ENCODE data around the gene SLC7A10. TPM values are rescaled to one million over a fixed set of nuclear protein-coding genes. Genes with fewer than 3 reads are reported as not detected.

The SLC7A10 gene
- total RNA-seq, 1 donor from 2014 or later, result 5.4 TPM

DNA sequence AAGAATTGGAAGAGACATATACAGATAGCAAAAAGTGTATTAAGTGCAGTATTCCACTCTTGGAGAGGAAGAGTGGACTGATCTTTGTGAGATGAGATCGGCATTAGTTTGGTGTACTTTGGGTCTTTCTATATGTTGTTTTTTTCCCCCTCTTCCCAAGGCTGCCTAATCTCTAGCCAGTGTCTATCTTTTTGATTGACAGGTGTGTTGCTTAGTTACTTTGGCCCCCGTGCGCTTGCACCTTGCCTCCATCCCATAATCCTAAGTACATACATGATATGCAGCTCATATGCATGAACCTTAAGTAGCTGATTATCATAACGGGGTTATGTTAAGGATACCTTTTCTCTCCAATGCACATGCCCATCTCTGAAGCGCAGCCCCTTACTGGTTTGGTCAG lies 4.3 kb upstream of the SLC7A10 start:
- no peaks in the 10 kb centered on the region for H3K36me3 ChIP-seq
- H3K9me3 ChIP-seq, result peaks cover 9% of the 10 kb centered on the region
- H3K4me3 ChIP-seq, result no peak overlapping the region
- TF ChIP-seq, protein P1, sequence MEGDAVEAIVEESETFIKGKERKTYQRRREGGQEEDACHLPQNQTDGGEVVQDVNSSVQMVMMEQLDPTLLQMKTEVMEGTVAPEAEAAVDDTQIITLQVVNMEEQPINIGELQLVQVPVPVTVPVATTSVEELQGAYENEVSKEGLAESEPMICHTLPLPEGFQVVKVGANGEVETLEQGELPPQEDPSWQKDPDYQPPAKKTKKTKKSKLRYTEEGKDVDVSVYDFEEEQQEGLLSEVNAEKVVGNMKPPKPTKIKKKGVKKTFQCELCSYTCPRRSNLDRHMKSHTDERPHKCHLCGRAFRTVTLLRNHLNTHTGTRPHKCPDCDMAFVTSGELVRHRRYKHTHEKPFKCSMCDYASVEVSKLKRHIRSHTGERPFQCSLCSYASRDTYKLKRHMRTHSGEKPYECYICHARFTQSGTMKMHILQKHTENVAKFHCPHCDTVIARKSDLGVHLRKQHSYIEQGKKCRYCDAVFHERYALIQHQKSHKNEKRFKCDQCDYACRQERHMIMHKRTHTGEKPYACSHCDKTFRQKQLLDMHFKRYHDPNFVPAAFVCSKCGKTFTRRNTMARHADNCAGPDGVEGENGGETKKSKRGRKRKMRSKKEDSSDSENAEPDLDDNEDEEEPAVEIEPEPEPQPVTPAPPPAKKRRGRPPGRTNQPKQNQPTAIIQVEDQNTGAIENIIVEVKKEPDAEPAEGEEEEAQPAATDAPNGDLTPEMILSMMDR (IDR thresholded peaks at IDR 0.05), result no peak
- TF ChIP-seq POLR2AphosphoS5 (IDR thresholded peaks at IDR 0.05; ENCODE audit: insufficient read depth in 1 of 2, low read depth in 1 of 2), result no peak
- no peak for TF ChIP-seq POLR2A (IDR thresholded peaks at IDR 0.05)
- H3K27me3 ChIP-seq, result peaks cover 22% of the 10 kb centered on the region
- H3K27ac ChIP-seq, result no peak overlapping the region
- H3K4me1 ChIP-seq, result peaks cover 21% of the 10 kb centered on the region
- DNase-seq (ENCODE audit: extremely low spot score in 2 of 2), result no peak
- intact Hi-C loops (cut with DNase I), result loop anchor here (10.0 kb wide), 1 partner anchor 545 kb away; no protein-coding TSS in a partner anchor

- intact Hi-C loops (cut with DNase I), result no loop called here
- Histone ChIP-seq H3K27ac (no peak overlapping the region), H3K9me3 (peaks cover 9% of the 10 kb centered on the region), H3K4me3 (no peak overlapping the region), H3K36me3 (no peaks in the 10 kb centered on the region), H3K4me1 (peaks cover 23% of the 10 kb centered on the region), H3K27me3 (peaks cover 30% of the 10 kb centered on the region)
- no peak for DNase-seq (ENCODE audit: extremely low spot score in 2 of 2)
- TF ChIP-seq POLR2AphosphoS5 (IDR thresholded peaks at IDR 0.05; ENCODE audit: insufficient read depth in 1 of 2, low read depth in 1 of 2) (no peak), POLR2A (IDR thresholded peaks at IDR 0.05) (no peak)
- TF ChIP-seq, protein P1 (IDR thresholded peaks at IDR 0.05), result no peak
Observed at GRCh38 chr19:33227870-33228599, 2.4 kb upstream of the SLC7A10 start.

GRCh38 chr19:33227242-33227650 lies 1.6 kb upstream of the SLC7A10 start:
- Histone ChIP-seq H3K27ac (no peak overlapping the region), H3K4me1 (peaks cover 23% of the 10 kb centered on the region), H3K9me3 (peaks cover 9% of the 10 kb centered on the region), H3K27me3 (peaks cover 30% of the 10 kb centered on the region), H3K36me3 (no peaks in the 10 kb centered on the region), H3K4me3 (peak overlapping the region in 1 of 2 donors; percentile 28)
- TF ChIP-seq, protein P1 (IDR thresholded peaks at IDR 0.05), result no peak
- TF ChIP-seq POLR2A (IDR thresholded peaks at IDR 0.05), result no peak
- TF ChIP-seq POLR2AphosphoS5 (IDR thresholded peaks at IDR 0.05; ENCODE audit: insufficient read depth in 1 of 2, low read depth in 1 of 2), result no peak
- DNase-seq (ENCODE audit: extremely low spot score in 2 of 2), result no peak
- intact Hi-C loops (cut with DNase I), result no loop called here

DNA sequence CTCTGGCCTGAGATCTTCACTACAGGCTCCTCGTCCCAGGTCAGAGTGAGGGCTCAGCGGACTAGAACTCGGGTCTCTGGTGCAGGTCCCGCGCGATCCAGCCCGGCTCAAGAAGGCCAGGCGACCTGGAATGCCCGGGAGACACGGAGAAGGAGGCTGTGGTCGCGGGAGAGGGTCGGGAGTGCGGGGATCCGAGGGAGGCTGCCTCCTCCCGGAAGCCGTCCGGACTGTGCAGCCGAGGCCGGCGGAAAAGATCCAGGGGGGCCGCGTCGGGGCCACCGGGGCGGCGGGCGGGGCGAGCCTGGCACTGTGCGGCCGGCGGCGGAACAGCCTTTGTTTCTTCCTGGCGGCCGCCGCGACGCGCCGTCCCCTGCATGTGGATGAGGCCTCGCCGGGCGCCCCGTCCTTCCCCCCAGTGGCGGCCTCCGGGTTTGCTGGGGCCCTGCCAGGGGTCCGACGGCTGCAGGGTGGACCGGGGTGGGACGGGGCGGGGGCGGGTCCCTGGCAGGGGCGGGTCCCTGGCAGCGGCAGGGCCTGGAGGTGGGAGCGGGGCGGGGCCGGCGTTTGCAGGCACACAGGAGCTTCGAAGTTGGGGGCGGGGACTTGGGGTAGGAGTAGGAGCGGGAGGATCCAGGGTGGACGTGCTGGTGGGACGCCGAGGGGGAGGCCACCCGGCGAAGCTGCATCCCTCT lies 1.0 kb upstream of the SLC7A10 start:
- H3K4me3 ChIP-seq, result peak overlapping the region; percentile 20 to 28
- DNase-seq (ENCODE audit: extremely low spot score in 2 of 2), result no peak
- peaks cover 30% of the 10 kb centered on the region for H3K27me3 ChIP-seq
- H3K36me3 ChIP-seq, result no peaks in the 10 kb centered on the region
- TF ChIP-seq, protein P1 (IDR thresholded peaks at IDR 0.05), result no peak
- no peak for TF ChIP-seq POLR2AphosphoS5 (IDR thresholded peaks at IDR 0.05; ENCODE audit: insufficient read depth in 1 of 2, low read depth in 1 of 2)
- no peak for TF ChIP-seq POLR2A (IDR thresholded peaks at IDR 0.05)
- H3K27ac ChIP-seq, result no peak overlapping the region
- H3K4me1 ChIP-seq, result peaks cover 23% of the 10 kb centered on the region
- intact Hi-C loops (cut with DNase I), result no loop called here
- peaks cover 9% of the 10 kb centered on the region for H3K9me3 ChIP-seq

Measured in vagina (tissue), 2 donors.